Adrenal gland (tissue), 12 donors: ENCODE measurements around the gene RPL7A. TPM values are rescaled to one million over a fixed set of nuclear protein-coding genes. Genes with fewer than 3 reads are reported as not detected.

Source experiments
- DNase-seq, 7 donors: peaks; one replicate each; pipeline ENCODE4 v3.0.0-alpha.2; 2019 to 2020
- H3K27ac ChIP-seq, 5 donors: fragments of 200-600 bp; sonication (generic) in 4 of 5; 1 replicate in 3 of 5; 2 replicates in 2 of 5; pipeline versions ENCODE4 v1.5.1 to v1.8.0; 2016 to 2020; ENCODE audit warnings: mild to moderate bottlenecking in 1 of 5
- H3K27me3 ChIP-seq: fragments of 200-600 bp; 2 replicates; pipeline ENCODE4 v1.8.0; 2021
- H3K36me3 ChIP-seq, 2 donors: fragments of 200-600 bp; replicated peaks in 1 of 2; 1 replicate in 1 of 2; 2 replicates in 1 of 2; pipeline versions ENCODE4 v1.5.1 to v1.8.0; 2018 to 2022
- H3K4me1 ChIP-seq, 2 donors: fragments of 200-600 bp; replicated peaks in 1 of 2; 1 replicate in 1 of 2; 2 replicates in 1 of 2; pipeline versions ENCODE4 v1.5.1 to v1.8.0; 2018 to 2021
- H3K4me3 ChIP-seq, 4 donors: fragments of 200-600 bp; sonication (generic) in 3 of 4; one replicate each; pipeline ENCODE4 v1.5.1; 2016 to 2018
- H3K9me3 ChIP-seq, 3 donors: fragments of 200-600 bp; sonication (generic) in 1 of 3; replicated peaks in 1 of 3; 1 replicate in 2 of 3; 2 replicates in 1 of 3; pipeline versions ENCODE4 v1.5.1 to v1.8.0; 2016 to 2021
- POLR2A ChIP-seq, 2 donors: fragments of 450-650 bp; IDR thresholded peaks; one replicate each; pipeline ENCODE4 v1.6.1; 2017; ENCODE audit warnings: antibody characterized with exemption in 2 of 2, mild to moderate bottlenecking in 2 of 2, moderate library complexity in 1 of 2
- WGBS, 4 donors: extraction: QIAGEN DNeasy Blood & Tissue Kit in 2 of 4; methylation state at CpG; one replicate each; pipeline versions ENCODE4 v1.1.5 to v1.1.7; 2013 to 2017; 5-methylcytosine and 5-hydroxymethylcytosine counted together
- intact Hi-C, 2 donors: fragments of 100-400 bp; cut with DNase I; formaldehyde crosslinking; loops; one replicate each; pipeline versions ENCODE4 v1.14.1 to v1.15.0; 2022 to 2023
- polyA plus RNA-seq, 3 donors: library from polyadenylated mRNA; stranded (reverse); fragments of 200-250 nt in 2 of 3; fragments of 350-450 nt in 1 of 3; fragmentation: Illumina TruSeq in 1 of 3; extraction: RNeasy Lipid Tissue Mini Kit (QIAGEN cat#74804) in 1 of 3; gene quantifications; one replicate each; pipeline ENCODE4 v1.2.3, GENCODE V29; 2013 to 2014
- total RNA-seq, 9 donors: library from RNA; depleted of rRNA in 4 of 9; stranded (reverse); fragments of >200 nt in 4 of 9; fragments of 120-200 nt in 1 of 9; fragmentation: NEBNext Ultra II Directional in 1 of 9; extraction: Animal tissue kit (Norgen Biotek cat#: 25700) in 1 of 9; gene quantifications; one replicate each; pipeline versions ENCODE4 v1.1.0 to v1.2.4, GENCODE V29; 2013 to 2023
- TF ChIP-seq, protein P1 (sequence below), 6 experiments: fragments of 450-650 bp in 4 of 6; fragments of 200-600 bp in 2 of 6; sonication (generic) in 1 of 6; IDR thresholded peaks; 1 replicate in 5 of 6; 2 replicates in 1 of 6; pipeline versions ENCODE4 v1.5.1 to v1.8.0; 2016 to 2021; ENCODE audit warnings: antibody characterized with exemption in 6 of 6, mild to moderate bottlenecking in 2 of 6, moderate library complexity in 1 of 6
- donor health status: healthy with polysubstance abuse.
- donor health status: Bipolar disorder and iron deficiency.
- donor health status: DM: yes; HTN: yes; CAD: no.
- donor health status: DM: no; HTN: no; CAD: no.
- donor health status: DM: no; HTN: no; CAD: no.
- donor health status: DM: yes; HTN: yes; CAD: no.

RPL7A gene
- total and polyA plus RNA-seq, 12 donors, result 1,875 to 3,598 (median 2,406) TPM

DNA sequence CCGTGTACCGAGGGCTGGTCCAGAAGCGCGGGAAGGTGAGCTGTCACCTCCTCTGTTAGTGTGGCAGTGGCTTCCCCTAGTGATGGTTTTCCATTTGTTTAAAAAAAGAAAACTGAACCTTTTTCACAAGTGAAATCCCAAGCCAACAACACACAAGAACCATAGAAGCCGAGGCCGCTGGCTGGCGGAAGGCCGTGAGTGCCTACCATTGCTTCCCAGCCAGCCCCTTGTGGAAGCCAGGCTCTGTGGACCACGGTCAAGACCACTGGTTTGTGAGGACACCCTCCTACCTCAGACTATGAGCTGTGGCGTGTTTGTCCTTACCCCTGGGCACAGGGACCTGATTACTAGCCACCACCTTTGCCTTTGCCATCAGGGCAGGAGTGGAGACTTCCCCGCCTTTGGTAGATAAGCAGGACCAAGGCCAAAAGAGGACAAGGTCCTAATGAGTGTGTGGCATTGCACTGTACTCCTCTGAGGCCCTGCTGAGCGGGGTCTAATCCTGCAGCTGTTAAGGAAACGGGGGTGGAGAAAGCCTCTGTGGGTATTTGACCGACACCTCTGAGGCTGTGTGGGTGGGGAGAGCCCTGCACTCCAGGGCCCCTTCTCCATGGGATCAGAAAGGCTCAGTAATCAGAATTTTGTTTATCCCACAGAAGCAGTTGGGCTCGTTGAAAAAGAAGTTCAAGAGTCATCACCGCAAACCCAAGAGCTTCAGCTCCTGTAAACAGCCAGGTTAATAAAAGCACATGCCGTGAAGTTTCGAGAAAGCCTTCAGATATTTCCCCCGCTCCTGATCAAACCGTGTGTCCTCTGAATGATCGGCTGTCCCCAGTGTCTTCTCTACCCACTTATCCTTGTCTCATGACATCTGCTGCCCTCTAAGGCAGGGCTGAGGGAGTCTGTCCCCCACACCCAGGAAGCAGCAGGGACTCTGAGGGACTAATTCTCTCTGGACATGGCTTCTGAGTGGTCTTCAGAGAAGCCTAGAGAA lies 12.7 kb downstream of the RPL7A start:
- Histone ChIP-seq H3K27me3 (no peaks in the 10 kb centered on the region), H3K4me3 (no peak overlapping the region), H3K27ac (peak overlapping the region in 1 of 5 donors; percentile 1), H3K9me3 (no peaks in the 10 kb centered on the region), H3K36me3 (peaks cover 0 to 55% of the 10 kb centered on the region in 2 donors), H3K4me1 (peaks cover 6 to 33% of the 10 kb centered on the region in 2 donors)
- TF ChIP-seq, protein P1, sequence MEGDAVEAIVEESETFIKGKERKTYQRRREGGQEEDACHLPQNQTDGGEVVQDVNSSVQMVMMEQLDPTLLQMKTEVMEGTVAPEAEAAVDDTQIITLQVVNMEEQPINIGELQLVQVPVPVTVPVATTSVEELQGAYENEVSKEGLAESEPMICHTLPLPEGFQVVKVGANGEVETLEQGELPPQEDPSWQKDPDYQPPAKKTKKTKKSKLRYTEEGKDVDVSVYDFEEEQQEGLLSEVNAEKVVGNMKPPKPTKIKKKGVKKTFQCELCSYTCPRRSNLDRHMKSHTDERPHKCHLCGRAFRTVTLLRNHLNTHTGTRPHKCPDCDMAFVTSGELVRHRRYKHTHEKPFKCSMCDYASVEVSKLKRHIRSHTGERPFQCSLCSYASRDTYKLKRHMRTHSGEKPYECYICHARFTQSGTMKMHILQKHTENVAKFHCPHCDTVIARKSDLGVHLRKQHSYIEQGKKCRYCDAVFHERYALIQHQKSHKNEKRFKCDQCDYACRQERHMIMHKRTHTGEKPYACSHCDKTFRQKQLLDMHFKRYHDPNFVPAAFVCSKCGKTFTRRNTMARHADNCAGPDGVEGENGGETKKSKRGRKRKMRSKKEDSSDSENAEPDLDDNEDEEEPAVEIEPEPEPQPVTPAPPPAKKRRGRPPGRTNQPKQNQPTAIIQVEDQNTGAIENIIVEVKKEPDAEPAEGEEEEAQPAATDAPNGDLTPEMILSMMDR (IDR thresholded peaks at IDR 0.05), result no peak
- TF ChIP-seq POLR2A (IDR thresholded peaks at IDR 0.05), result no peak
- DNase-seq, result peak in 2 of 7 donors; percentile 26 to 44
- 76 to 83% (median 81%) methylated on average over 19 to 21 of the region's 21 CpGs for WGBS, 4 donors
- intact Hi-C loops, result no loop called here

DNA sequence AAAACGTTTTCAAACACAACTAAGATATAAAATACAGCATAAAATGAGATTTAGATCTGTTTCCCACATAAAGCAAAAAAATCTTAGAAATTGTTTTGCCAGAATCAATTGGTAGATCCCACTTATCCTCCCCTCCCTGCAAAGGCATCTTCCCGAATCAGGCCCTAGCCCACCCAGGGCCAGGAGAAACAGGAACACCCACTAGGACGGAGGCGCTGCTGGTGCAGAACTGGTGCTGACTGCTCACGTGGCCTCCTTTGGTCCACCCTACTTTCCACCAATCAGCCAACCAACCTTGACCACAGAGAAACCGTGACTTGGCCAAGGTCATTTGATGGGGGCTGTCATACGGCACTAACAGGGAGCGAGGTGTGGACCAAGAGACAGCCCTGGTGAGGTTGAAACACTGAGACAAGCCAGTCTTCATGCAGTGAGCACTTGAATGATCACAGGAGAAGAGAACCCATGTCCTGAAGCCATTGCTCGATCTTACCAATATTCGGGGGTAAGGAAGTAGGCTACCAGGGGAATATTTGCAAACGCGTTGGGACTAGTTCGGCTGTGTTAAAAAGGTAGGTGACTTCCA lies 13.6 kb downstream of the RPL7A start:
- no peak for TF ChIP-seq POLR2A (IDR thresholded peaks at IDR 0.05)
- TF ChIP-seq, protein P1 (IDR thresholded peaks at IDR 0.05), result no peak
- H3K27ac ChIP-seq, result no peak overlapping the region
- no peak overlapping the region for H3K4me3 ChIP-seq
- no peaks in the 10 kb centered on the region for H3K9me3 ChIP-seq
- intact Hi-C loops, result no loop called here
- H3K36me3 ChIP-seq, result peaks cover 0 to 64% of the 10 kb centered on the region in 2 donors
- H3K4me1 ChIP-seq, result peaks cover 5 to 32% of the 10 kb centered on the region in 2 donors
- H3K27me3 ChIP-seq, result no peaks in the 10 kb centered on the region
- DNase-seq, result peak in 1 of 7 donors; percentile 29
- 54 to 69% (median 62%) methylated on average over 12 to 13 of the region's 13 CpGs for WGBS, 4 donors

DNA sequence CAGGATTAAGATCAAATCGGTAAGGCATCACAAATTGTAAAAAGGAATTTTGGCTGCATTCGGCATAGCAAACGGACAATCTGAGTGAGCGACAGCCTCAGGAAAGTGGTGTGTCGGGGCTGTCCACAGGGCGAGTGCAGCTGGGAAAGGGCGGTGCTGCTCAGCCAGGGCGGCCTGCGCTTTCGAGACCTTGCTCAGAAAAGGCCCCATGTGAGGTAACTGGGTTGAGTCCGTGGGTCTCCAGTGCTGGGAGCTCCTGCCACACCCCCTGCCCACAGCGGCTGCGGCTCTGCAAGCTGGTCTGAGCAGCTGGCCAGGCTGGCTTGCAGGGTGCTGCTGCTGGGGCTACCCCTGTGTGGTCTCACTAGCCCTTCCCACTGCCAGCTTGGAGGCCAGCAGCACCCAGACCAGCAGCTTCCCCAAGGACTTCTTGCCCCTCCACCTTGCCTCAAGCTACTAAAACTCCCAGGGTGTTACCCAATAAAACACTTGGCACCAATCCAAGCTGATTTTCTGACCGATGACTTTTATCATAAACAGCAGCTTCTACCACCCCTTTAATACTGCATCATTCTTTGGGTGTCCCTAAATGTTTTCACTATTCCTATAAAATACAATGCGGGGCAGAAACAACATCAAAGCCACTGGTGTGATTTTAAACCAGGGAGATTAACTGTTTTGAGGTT lies 14.5 kb downstream of the RPL7A start:
- 85 to 90% (median 90%) methylated on average over 14 to 15 of the region's 15 CpGs for WGBS, 4 donors
- DNase-seq, result peak in 1 of 7 donors; percentile 18
- no peak overlapping the region for H3K4me3 ChIP-seq
- intact Hi-C loops, result no loop called here
- no peak overlapping the region for H3K27ac ChIP-seq
- no peak for TF ChIP-seq POLR2A (IDR thresholded peaks at IDR 0.05)
- TF ChIP-seq, protein P1 (IDR thresholded peaks at IDR 0.05), result no peak
- H3K27me3 ChIP-seq, result no peaks in the 10 kb centered on the region
- H3K9me3 ChIP-seq, result no peaks in the 10 kb centered on the region
- H3K4me1 ChIP-seq, result peaks cover 0 to 32% of the 10 kb centered on the region in 2 donors
- peaks cover 0 to 70% of the 10 kb centered on the region in 2 donors for H3K36me3 ChIP-seq

DNA sequence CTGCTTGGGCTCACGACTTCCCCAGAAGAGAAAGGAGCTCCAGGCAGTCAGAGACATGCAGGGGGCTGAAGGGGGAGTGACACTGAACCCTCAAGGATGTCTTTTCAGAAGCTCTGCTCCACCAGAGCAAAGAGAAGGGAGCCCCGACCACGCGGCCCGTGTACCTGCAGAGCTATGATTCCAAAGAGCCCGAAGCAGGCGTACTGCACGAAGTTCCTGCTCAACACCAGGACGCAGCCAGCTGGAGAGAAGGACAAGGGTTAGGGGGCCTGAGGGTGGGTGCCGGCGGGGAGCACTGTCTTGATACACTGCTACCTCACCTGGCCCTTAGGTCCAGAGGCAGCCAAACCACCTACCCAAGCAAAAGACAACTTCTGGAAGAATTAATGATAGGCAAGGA lies 18.4 kb downstream of the RPL7A start:
- H3K4me3 ChIP-seq, result no peak overlapping the region
- intact Hi-C loops, result no loop called here
- peak in 1 of 7 donors; percentile 21 for DNase-seq
- H3K9me3 ChIP-seq, result no peaks in the 10 kb centered on the region
- WGBS, 4 donors, result 90 to 93% (median 91%) methylated on average over 11 of the region's 11 CpGs
- no peak overlapping the region for H3K27ac ChIP-seq
- H3K36me3 ChIP-seq, result peaks cover 0 to 66% of the 10 kb centered on the region in 2 donors
- no peaks in the 10 kb centered on the region for H3K27me3 ChIP-seq
- H3K4me1 ChIP-seq, result peaks cover 8 to 54% of the 10 kb centered on the region in 2 donors
- TF ChIP-seq POLR2A (IDR thresholded peaks at IDR 0.05), result no peak
- TF ChIP-seq, protein P1 (IDR thresholded peaks at IDR 0.05), result no peak
